Jurkat, Clone E6-1 (cell line): ENCODE results near the gene AHNAK2. TPM values are rescaled to one million over a fixed set of nuclear protein-coding genes. Genes with fewer than 3 reads are reported as not detected.
"Not testable (repeated sequence)": the region's sequence is repeated elsewhere in the genome, so short reads cannot be mapped to it uniquely, and the experiment has no call there.

Experiments
- DNase-seq: peaks from one replicate; pipeline ENCODE4 v3.0.0-alpha.2; 2011; ENCODE audit warnings: low read depth, low spot score
- H3K4me3 ChIP-seq: 2 replicates; pipeline ENCODE4 v1.5.1; 2011; ENCODE audit warnings: mild to moderate bottlenecking, low read length, control low read depth, moderate library complexity
- polyA plus RNA-seq: library from polyadenylated mRNA; unstranded; fragments of >200 nt; gene quantifications from one replicate; pipeline ENCODE4 v1.2.1, GENCODE V29; 2012; ENCODE audit warnings: missing spikeins; ENCODE audit not compliant: insufficient read length, insufficient read depth

Gene AHNAK2
- polyA plus RNA-seq = not detected

GRCh38 chr14:104977681-104978653 is at the start of gene AHNAK2:
Gene AHNAK2 (minus strand): TSS chr14:104978374. CDS start chr14:104978237, 137 bp downstream.
- DNase-seq = no peak
- peak within 1 kb of the TSS; percentile 37 for H3K4me3 ChIP-seq

GRCh38 chr14:105027718-105028117 is 49.5 kb upstream of the AHNAK2 start:
- not testable (repeated sequence) for DNase-seq, H3K4me3 ChIP-seq

- no peak overlapping the region for H3K4me3 ChIP-seq
- peak; percentile 37 for DNase-seq
These were observed 48.8 kb upstream of the AHNAK2 start for GRCh38 chr14:105026802-105027563.

- H3K4me3 ChIP-seq = no peak overlapping the region
- no peak for DNase-seq
These were observed 48.0 kb upstream of the AHNAK2 start for GRCh38 chr14:105026033-105026785.

- DNase-seq = no peak
- H3K4me3 ChIP-seq = no peak overlapping the region
These were observed 47.3 kb upstream of the AHNAK2 start for GRCh38 chr14:105025429-105025828.

- DNase-seq = no peak
- no peak overlapping the region for H3K4me3 ChIP-seq
These were observed 45.8 kb upstream of the AHNAK2 start for GRCh38 chr14:105023791-105024480.

GRCh38 chr14:105023144-105023543 is 45.0 kb upstream of the AHNAK2 start:
- DNase-seq = no peak
- no peak overlapping the region for H3K4me3 ChIP-seq

GRCh38 chr14:105022276-105022670 is 44.1 kb upstream of the AHNAK2 start:
- DNase-seq = no peak
- H3K4me3 ChIP-seq = peak overlapping the region; percentile 89

- peak overlapping the region; percentile 89 for H3K4me3 ChIP-seq
- peak; percentile 71 for DNase-seq
These were observed 43.6 kb upstream of the AHNAK2 start for GRCh38 chr14:105021656-105022275.

- peak; percentile 92 for DNase-seq
- H3K4me3 ChIP-seq = peak within 1 kb of the TSS; percentile 96
These were observed 42.9 kb upstream of the AHNAK2 start, which contains the start of gene CDCA4 for GRCh38 chr14:105020815-105021655. Gene CDCA4 (minus strand): TSS chr14:105021083. CDS start chr14:105011929, 9,154 bp downstream.

- no peak for DNase-seq
- H3K4me3 ChIP-seq = peak overlapping the region; percentile 96
These were observed 42.0 kb upstream of the AHNAK2 start for GRCh38 chr14:105019861-105020814.

GRCh38 chr14:105018414-105018813 is 40.2 kb upstream of the AHNAK2 start:
- no peak overlapping the region for H3K4me3 ChIP-seq
- DNase-seq = no peak

GRCh38 chr14:105015905-105016304 is 37.7 kb upstream of the AHNAK2 start:
- DNase-seq = no peak
- H3K4me3 ChIP-seq = no peak overlapping the region

GRCh38 chr14:105015242-105015641 is 37.1 kb upstream of the AHNAK2 start:
- DNase-seq = no peak
- H3K4me3 ChIP-seq = no peak overlapping the region

GRCh38 chr14:105014631-105015030 is 36.5 kb upstream of the AHNAK2 start:
- no peak for DNase-seq
- no peak overlapping the region for H3K4me3 ChIP-seq

- no peak for DNase-seq
- H3K4me3 ChIP-seq = no peak overlapping the region
These were observed 35.9 kb upstream of the AHNAK2 start for GRCh38 chr14:105014032-105014431.
